GM12878 (cell line): Measurements from ENCODE around the gene KCNB1. TPM values are rescaled to one million over a fixed set of nuclear protein-coding genes. Genes with fewer than 3 reads are reported as not detected.

Experiments used
- ATAC-seq: fragments of 200-7000 bp; cut with Tn5 transposase; 3 replicates; pipeline ENCODE4 v1.9.1; 2020; ENCODE audit warnings: mild to moderate bottlenecking, moderate library complexity
- BruUV-seq: library from RNA; stranded (reverse); fragments of 400-500 nt; replicated peaks from 2 replicates; lab custom pipeline; 2021; lab: Mats Ljungman, UMichigan
- CTCF ChIA-PET: fragments of 300-600 bp; sonication (Branson Sonifier 250); formaldehyde crosslinking; extraction: SDS; loops from one replicate; lab custom pipeline; 2021; ENCODE audit warnings: inconsistent platforms; lab: Yijun Ruan, JAX
- POLR2A ChIA-PET: fragments of 350-600 bp; formaldehyde crosslinking; extraction: SDS; loops from one replicate; lab custom pipeline; 2021; ENCODE audit warnings: inconsistent platforms; lab: Charles Lee
- RAD21 ChIA-PET: fragments of 300-600 bp; sonication (Branson Sonifier 250); formaldehyde crosslinking; loops from one replicate; lab custom pipeline; 2023; ENCODE audit warnings: antibody characterized with exemption; ENCODE audit not compliant: unreplicated experiment; lab: Charles Lee
- SMC1A ChIA-PET: fragments of 300-600 bp; sonication (Branson Sonifier 250); formaldehyde crosslinking; loops from one replicate; lab custom pipeline; 2023; ENCODE audit not compliant: unreplicated experiment, uncharacterized antibody; lab: Charles Lee
- DNase-seq: peaks from one replicate; pipeline ENCODE4 v3.0.0-alpha.2; 2011; ENCODE audit warnings: low read depth, low spot score
- FAIRE-seq: peaks from 3 replicates; lab custom pipeline; 2011; peaks lifted over from hg19 to GRCh38; lab: Jason Lieb, UNC
- H2AFZ ChIP-seq: 2 replicates; pipeline ENCODE4 v1.6.0; 2011; ENCODE audit warnings: low read depth, low read length, control low read depth; ENCODE audit not compliant: control insufficient read depth
- H3K27ac ChIP-seq: 2 replicates; pipeline ENCODE4 v1.5.1; 2011; ENCODE audit warnings: control low read depth; ENCODE audit not compliant: control insufficient read depth, insufficient read depth
- H3K27me3 ChIP-seq, 2 experiments: replicated peaks in 1 of 2; 2 replicates each; pipeline versions ENCODE4 v1.6.0 to v1.6.1; 2011; ENCODE audit warnings: low read length in 1 of 2; ENCODE audit not compliant: control insufficient read depth in 2 of 2, insufficient read depth in 2 of 2
- H3K36me3 ChIP-seq, 2 experiments: 2 replicates each; pipeline ENCODE4 v1.5.1; 2011; ENCODE audit warnings: low read length in 1 of 2; ENCODE audit not compliant: control insufficient read depth in 2 of 2, insufficient read depth in 2 of 2
- H3K4me1 ChIP-seq: 2 replicates; pipeline ENCODE4 v1.6.1; 2011; ENCODE audit warnings: mild to moderate bottlenecking, low read length, moderate library complexity, mixed read lengths; ENCODE audit not compliant: control insufficient read depth, insufficient read depth
- H3K4me2 ChIP-seq: 2 replicates; pipeline ENCODE4 v1.6.0; 2011; ENCODE audit warnings: control low read depth; ENCODE audit not compliant: control insufficient read depth, insufficient read depth
- H3K4me3 ChIP-seq: fragments of 200-600 bp; sonication (generic); 2 replicates; pipeline ENCODE4 v1.5.1; 2016
- H3K79me2 ChIP-seq: 2 replicates; pipeline ENCODE4 v1.6.0; 2011; ENCODE audit warnings: low read length; ENCODE audit not compliant: control insufficient read depth, insufficient read depth
- H3K9ac ChIP-seq: 2 replicates; pipeline ENCODE4 v1.8.0; 2011; ENCODE audit warnings: low read length, control low read depth, mixed read lengths; ENCODE audit not compliant: control insufficient read depth, insufficient read depth
- H3K9me3 ChIP-seq: replicated peaks from 3 replicates; pipeline ENCODE4 v1.5.1; 2011; ENCODE audit warnings: mild to moderate bottlenecking, low read length; ENCODE audit not compliant: control insufficient read depth, insufficient read depth
- H4K20me1 ChIP-seq: 2 replicates; pipeline ENCODE4 v1.6.0; 2011; ENCODE audit not compliant: control insufficient read depth, insufficient read depth
- BHLHE40 ChIP-seq, 2 experiments: fragments of 450-650 bp in 1 of 2; IDR thresholded peaks; 2 replicates each; pipeline ENCODE4 v1.6.1; 2011 to 2017; ENCODE audit warnings: low read depth in 2 of 2, borderline replicate concordance in 1 of 2, improper control_type of control experiment in 1 of 2, low read length in 1 of 2, mild to moderate bottlenecking in 1 of 2
- FOS ChIP-seq: IDR thresholded peaks from 3 replicates; pipeline ENCODE4 v1.6.1; 2011; ENCODE audit warnings: borderline replicate concordance; ENCODE audit not compliant: insufficient read length; ENCODE audit errors: extremely low read depth
- IKZF1 ChIP-seq: fragments of 450-650 bp; conservative IDR thresholded peaks from 2 replicates; pipeline ENCODE4 v1.6.1; 2017; ENCODE audit warnings: antibody characterized with exemption, mild to moderate bottlenecking
- MYC ChIP-seq: IDR thresholded peaks from 2 replicates; pipeline ENCODE4 v1.6.1; 2011; ENCODE audit warnings: mild to moderate bottlenecking, low read length, moderate library complexity, inconsistent platforms; ENCODE audit not compliant: insufficient read depth, insufficient replicate concordance, insufficient read length, severe bottlenecking
- NFYA ChIP-seq: IDR thresholded peaks from 2 replicates; pipeline ENCODE4 v1.6.1; 2011; ENCODE audit warnings: low read depth, mild to moderate bottlenecking, low read length, improper control_type of control experiment, borderline replicate concordance
- NFYB ChIP-seq: IDR thresholded peaks from 2 replicates; pipeline ENCODE4 v1.6.1; 2011; ENCODE audit warnings: low read depth, mild to moderate bottlenecking, low read length, improper control_type of control experiment, moderate library complexity; ENCODE audit not compliant: insufficient read depth
- NR2C2 ChIP-seq: IDR thresholded peaks from 2 replicates; pipeline ENCODE4 v1.6.1; 2011; ENCODE audit warnings: borderline replicate concordance, low read depth; ENCODE audit not compliant: control insufficient read depth, insufficient read length
- POLR2A ChIP-seq: IDR thresholded peaks from 2 replicates; pipeline ENCODE4 v1.6.1; 2011; ENCODE audit warnings: low read depth, mild to moderate bottlenecking, low read length
- POLR2AphosphoS2 ChIP-seq: IDR thresholded peaks from 2 replicates; pipeline ENCODE4 v1.6.1; 2011; ENCODE audit warnings: low read depth, mild to moderate bottlenecking, low read length, improper control_type of control experiment, moderate library complexity
- SREBF2 ChIP-seq: IDR thresholded peaks from 2 replicates; pipeline ENCODE4 v1.6.1; 2012; ENCODE audit warnings: mild to moderate bottlenecking, low read length
- TCF7 ChIP-seq: IDR thresholded peaks from 2 replicates; pipeline ENCODE4 v1.6.1; 2014; ENCODE audit warnings: antibody characterized with exemption, borderline replicate concordance
- YBX1 ChIP-seq: fragments of 450-650 bp; IDR thresholded peaks from 2 replicates; pipeline ENCODE4 v1.6.1; 2016; ENCODE audit warnings: antibody characterized with exemption
- ZBTB11 ChIP-seq: fragments of 450-650 bp; formaldehyde crosslinking; IDR thresholded peaks from 2 replicates; pipeline ENCODE4 v1.5.0; 2022; ENCODE audit warnings: mild to moderate bottlenecking, missing genetic modification characterization
- WGBS: methylation state at CpG from one replicate; pipeline ENCODE4 v1.1.6; 2016; ENCODE audit warnings: low lambda C conversion rate; ENCODE audit not compliant: insufficient replicate concordance, insufficient coverage; ENCODE audit errors: missing lambda C conversion rate; 5-methylcytosine and 5-hydroxymethylcytosine counted together
- in situ Hi-C: fragments of 300-500 bp; cut with MboI; formaldehyde crosslinking; loops from 9 replicates; pipeline ENCODE4 v1.14.3; 2018; ENCODE audit warnings: mixed read lengths
- intact Hi-C: fragments of 100-400 bp; cut with micrococcal nuclease; formaldehyde crosslinking; loops from one replicate; pipeline ENCODE4 v1.14.2; 2022; ENCODE audit not compliant: unreplicated experiment
- polyA plus RNA-seq, 11 experiments: library from polyadenylated mRNA; depleted of rRNA in 4 of 11; unstranded in 6 of 11; stranded (reverse) in 5 of 11; fragments of >200 nt; fragmentation: Nextera tagmentation in 4 of 11; fragmentation: Illumina TruSeq in 1 of 11; extraction: Ambion mirVana in 4 of 11; extraction: Trizol in 1 of 11; gene quantifications; 1 replicate in 1 of 11; 2 replicates in 10 of 11; pipeline versions ENCODE4 v1.2.1 to v1.2.3, GENCODE V29; 2011 to 2016; ENCODE audit warnings: inconsistent platforms in 2 of 11, missing spikeins in 2 of 11, low read depth in 1 of 11
- total RNA-seq, 4 experiments: library from RNA; depleted of rRNA in 3 of 4; stranded (reverse); fragments of >200 nt in 3 of 4; fragmentation: Illumina TruSeq in 1 of 4; extraction: Trizol in 1 of 4; gene quantifications; 2 replicates each; pipeline versions ENCODE4 v1.2.1 to v1.2.3, GENCODE V29; 2013 to 2021

The KCNB1 gene
- total and polyA plus RNA-seq, 10 of the 15 experiments (the other 5 are each of a cell fraction or from before 2014, with no cell fraction given): 0.02 to 0.08 (median 0.03) TPM; not detected in 7

- CTCF ChIA-PET: no interaction called here
These were observed 81.6 kb downstream of the KCNB1 start for GRCh38 chr20:49400904-49401303.

GRCh38 chr20:49400410-49400809, 82.1 kb downstream of the KCNB1 start:
- Histone ChIP-seq H3K27ac (no peak overlapping the region), H3K4me1 (no peaks in the 10 kb centered on the region), H3K36me3 (no peaks in the 10 kb centered on the region), H3K9ac (no peak overlapping the region), H2AFZ (no peak overlapping the region), H3K27me3 (peaks cover 0 to 2% of the 10 kb centered on the region in 2 experiments; a peak in 2 of 4 replicates), H3K79me2 (no peaks in the 10 kb centered on the region), H3K4me2 (no peak overlapping the region), H4K20me1 (no peaks in the 10 kb centered on the region), H3K4me3 (no peak overlapping the region), H3K9me3 (no peaks in the 10 kb centered on the region)
- intact Hi-C loops (no loop called here), in situ Hi-C loops (no loop called here)
- no peak for DNase-seq
- ChIA-PET RAD21 (no interaction called here), POLR2A (no interaction called here), CTCF (no interaction called here), SMC1A (interaction anchor here (0.6 kb wide), 1 partner anchor 155 kb away, joined by 3 read pairs; no protein-coding TSS in a partner anchor)
- no peak for FAIRE-seq
- ATAC-seq: no peak
- BruUV-seq: no TSS peak
- 60% methylated on average over 7 of the region's 7 CpGs for WGBS
- no peak for TF ChIP-seq NR2C2
- TF ChIP-seq POLR2AphosphoS2: no peak
- no peak for TF ChIP-seq TCF7
- no peak for TF ChIP-seq YBX1
- no peak for TF ChIP-seq FOS
- TF ChIP-seq ZBTB11 (CRISPR knock-in tag): no peak
- TF ChIP-seq NFYA: no peak
- no peak for TF ChIP-seq BHLHE40 (IDR thresholded peaks at IDR 0.05; ENCODE audit: borderline replicate concordance in 1 of 2, low read depth in 2 of 2, low read length in 1 of 2)
- no peak for TF ChIP-seq MYC
- TF ChIP-seq NFYB: no peak
- TF ChIP-seq SREBF2: no peak
- TF ChIP-seq IKZF1: no peak

More at GRCh38 chr20:49400904-49401303, 81.6 kb downstream of the KCNB1 start:
- intact Hi-C loops: no loop called here
- FAIRE-seq (no peak), DNase-seq (no peak), ATAC-seq (no peak)
- no peak overlapping the region for H3K4me3 ChIP-seq
- TF ChIP-seq YBX1 (no peak), POLR2A (no peak)
- H3K27ac ChIP-seq: no peak overlapping the region
- no peaks in the 10 kb centered on the region; a peak in 1 of 4 replicates for H3K27me3 ChIP-seq
- H3K9me3 ChIP-seq: no peaks in the 10 kb centered on the region
- ChIA-PET RAD21 (no interaction called here), POLR2A (no interaction called here), SMC1A (interaction anchor here (0.6 kb wide), 1 partner anchor 156 kb away, joined by 3 read pairs; no protein-coding TSS in a partner anchor)
- H4K20me1 ChIP-seq: no peaks in the 10 kb centered on the region
- 4% methylated on average over 3 of the region's 3 CpGs for WGBS
- BruUV-seq: no TSS peak
- H3K4me2 ChIP-seq: no peak overlapping the region
- H3K9ac ChIP-seq: no peak overlapping the region
- in situ Hi-C loops: no loop called here
- no peak overlapping the region for H2AFZ ChIP-seq
- H3K79me2 ChIP-seq: no peaks in the 10 kb centered on the region
- H3K36me3 ChIP-seq: no peaks in the 10 kb centered on the region
- no peaks in the 10 kb centered on the region for H3K4me1 ChIP-seq
